GM12864 (cell line): ENCODE results near the gene SERTAD1.
A peak's percentile ranks its signal among the peaks of the same experiment; 100 is the strongest.

Experiments used
- DNase-seq: peaks from one replicate; pipeline ENCODE4 v3.0.0-alpha.2; 2011; ENCODE audit warnings: low read depth
- H3K4me3 ChIP-seq: 2 replicates; pipeline ENCODE4 v1.5.1; 2011; ENCODE audit warnings: mild to moderate bottlenecking, low read depth, low read length, control low read depth
- TF ChIP-seq, protein P1 (sequence below): IDR thresholded peaks from 2 replicates; pipeline ENCODE4 v1.5.1; 2011; ENCODE audit warnings: low read depth, mild to moderate bottlenecking, moderate library complexity, low read length, control low read depth, inconsistent platforms; ENCODE audit errors: missing control alignments

Gene SERTAD1

DNA sequence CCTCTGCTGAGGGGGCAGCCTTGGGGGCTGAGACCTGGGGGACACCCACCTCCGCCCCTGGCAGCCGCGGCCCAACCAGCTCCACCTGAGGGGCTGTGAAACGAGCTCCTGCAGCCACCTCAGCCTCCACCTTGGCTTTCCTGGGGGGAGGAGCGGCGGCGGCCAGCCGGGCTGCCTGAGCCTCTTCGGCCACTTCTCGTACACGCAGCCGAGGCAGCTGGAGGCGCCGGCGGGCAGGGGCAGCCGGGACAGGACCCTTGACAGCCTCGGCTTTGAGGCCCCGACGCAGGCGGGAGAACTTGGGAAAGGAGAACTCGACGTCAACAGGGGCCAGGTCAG lies 28.3 kb downstream of the SERTAD1 start:
- TF ChIP-seq, protein P1, sequence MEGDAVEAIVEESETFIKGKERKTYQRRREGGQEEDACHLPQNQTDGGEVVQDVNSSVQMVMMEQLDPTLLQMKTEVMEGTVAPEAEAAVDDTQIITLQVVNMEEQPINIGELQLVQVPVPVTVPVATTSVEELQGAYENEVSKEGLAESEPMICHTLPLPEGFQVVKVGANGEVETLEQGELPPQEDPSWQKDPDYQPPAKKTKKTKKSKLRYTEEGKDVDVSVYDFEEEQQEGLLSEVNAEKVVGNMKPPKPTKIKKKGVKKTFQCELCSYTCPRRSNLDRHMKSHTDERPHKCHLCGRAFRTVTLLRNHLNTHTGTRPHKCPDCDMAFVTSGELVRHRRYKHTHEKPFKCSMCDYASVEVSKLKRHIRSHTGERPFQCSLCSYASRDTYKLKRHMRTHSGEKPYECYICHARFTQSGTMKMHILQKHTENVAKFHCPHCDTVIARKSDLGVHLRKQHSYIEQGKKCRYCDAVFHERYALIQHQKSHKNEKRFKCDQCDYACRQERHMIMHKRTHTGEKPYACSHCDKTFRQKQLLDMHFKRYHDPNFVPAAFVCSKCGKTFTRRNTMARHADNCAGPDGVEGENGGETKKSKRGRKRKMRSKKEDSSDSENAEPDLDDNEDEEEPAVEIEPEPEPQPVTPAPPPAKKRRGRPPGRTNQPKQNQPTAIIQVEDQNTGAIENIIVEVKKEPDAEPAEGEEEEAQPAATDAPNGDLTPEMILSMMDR: no peak
- no peak for DNase-seq
- no peak overlapping the region for H3K4me3 ChIP-seq

DNA sequence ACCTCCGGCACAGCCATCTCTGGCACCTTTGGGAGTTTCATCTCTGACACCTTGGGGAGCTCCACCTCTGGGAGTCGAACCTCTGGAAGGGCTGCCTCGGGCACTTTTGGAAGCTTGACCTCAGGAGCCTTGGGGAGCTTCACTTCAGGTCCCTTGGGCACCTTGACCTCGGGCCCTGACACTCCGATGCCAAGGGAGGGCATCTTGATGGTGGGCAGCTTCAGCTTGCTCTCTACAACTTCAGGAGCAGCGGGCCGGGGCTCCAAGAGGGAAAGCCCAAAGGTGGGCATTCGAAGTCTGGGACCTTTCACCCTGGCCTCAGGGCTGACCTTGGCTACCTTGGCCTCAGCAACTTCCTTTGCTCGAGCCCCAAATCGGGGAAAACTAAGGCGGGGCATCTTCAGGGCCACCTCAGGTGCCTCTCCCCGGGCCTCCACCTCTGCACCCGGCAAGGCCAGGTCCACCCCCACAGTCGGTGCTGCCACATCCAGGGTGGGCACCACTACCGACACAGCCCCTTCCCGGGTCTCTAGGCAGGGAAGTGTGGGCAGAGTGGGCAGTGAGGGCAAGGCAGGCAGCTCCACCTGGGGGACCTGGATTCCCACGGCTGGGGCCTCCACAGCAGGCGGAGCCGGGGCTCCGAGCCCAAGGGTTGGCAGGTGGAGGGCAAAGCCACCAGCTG lies 28.8 kb downstream of the SERTAD1 start:
- no peak for DNase-seq
- TF ChIP-seq, protein P1: no peak
- no peak overlapping the region for H3K4me3 ChIP-seq

DNA sequence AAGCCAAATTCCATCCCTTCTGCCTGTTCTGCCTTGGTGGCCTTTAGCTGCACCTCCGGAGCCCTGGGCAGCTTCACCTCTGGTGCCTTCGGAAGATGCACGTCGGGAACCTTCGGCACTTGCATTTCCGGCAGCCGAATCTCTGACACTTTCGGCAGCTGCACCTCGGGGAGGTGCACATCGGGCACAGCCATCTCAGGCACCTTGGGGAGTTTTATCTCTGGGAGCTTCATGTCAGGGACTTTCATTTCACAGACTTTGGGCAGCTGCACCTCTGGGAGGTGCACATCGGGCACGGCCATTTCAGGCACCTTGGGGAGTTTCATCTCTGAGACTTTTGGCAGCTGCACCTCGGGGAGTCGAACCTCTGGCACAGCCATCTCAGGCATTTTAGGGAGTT lies 29.8 kb downstream of the SERTAD1 start:
- H3K4me3 ChIP-seq: no peak overlapping the region
- TF ChIP-seq, protein P1: no peak
- no peak for DNase-seq

DNA sequence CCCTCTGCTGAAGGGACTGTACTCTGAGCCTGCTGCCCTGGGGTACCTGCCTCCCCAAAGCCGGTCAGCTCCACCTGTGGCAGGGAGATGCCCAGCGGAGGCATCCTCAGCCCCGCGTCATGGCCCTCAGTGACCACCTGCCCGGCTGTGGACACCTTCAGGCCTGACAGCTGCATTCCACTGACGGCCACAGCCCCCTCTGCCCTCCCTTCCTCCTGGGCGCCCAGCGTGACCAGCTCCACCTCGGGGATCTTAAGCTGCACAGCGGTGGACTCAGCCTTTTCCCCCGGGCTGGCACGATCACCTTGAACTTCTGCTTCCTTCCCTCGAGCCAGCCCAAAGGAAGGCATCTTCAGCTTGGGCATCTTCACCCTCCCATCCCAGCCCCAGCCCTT lies 31.0 kb downstream of the SERTAD1 start:
- DNase-seq: no peak
- TF ChIP-seq, protein P1: no peak
- no peak overlapping the region for H3K4me3 ChIP-seq

DNA sequence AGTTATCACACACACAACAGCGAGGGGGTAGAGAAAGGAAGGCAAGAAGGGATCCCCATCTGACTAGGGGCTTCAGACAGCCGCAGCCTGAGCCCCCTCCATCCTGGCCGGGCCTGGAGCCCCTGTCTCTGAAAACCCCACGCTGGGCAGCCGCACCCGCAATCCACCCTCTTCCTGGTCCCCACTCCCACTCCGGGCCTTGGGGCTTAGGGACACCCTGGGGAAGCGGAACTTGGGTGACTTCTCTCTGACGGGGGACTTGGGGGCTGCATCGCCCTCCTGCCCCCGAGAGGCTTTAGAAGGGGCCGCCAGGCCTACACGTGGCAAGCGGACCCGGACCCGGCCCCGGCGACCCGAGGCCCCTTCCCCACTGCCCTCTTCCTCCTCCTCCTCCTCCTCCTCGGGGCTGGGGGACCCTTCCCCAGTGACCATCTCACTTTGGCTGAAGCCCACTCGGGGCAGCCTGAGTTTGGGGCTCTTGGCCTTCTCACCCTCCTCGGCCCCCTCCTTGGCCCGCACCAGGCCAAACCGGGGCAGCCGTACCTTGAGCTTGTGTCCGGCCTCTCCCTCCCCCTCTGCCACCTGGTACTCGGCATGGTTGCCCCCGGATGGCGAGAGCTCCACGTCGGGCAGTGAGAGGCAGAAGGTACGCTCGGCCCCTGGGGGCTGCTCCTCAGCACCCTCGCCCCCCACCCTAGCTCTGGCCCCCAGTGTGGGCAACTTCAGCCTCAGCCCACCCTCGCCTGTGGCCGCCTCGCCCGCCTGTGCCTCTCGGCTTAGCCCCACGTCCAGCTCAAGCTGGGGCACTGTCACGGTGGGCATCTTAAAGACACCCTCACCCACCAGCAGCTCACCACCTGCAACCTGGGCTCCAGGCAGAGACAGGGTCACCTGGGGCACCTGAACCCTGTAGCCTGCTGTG lies 31.6 kb downstream of the SERTAD1 start:
- TF ChIP-seq, protein P1: no peak
- DNase-seq: no peak
- H3K4me3 ChIP-seq: no peak overlapping the region

DNA sequence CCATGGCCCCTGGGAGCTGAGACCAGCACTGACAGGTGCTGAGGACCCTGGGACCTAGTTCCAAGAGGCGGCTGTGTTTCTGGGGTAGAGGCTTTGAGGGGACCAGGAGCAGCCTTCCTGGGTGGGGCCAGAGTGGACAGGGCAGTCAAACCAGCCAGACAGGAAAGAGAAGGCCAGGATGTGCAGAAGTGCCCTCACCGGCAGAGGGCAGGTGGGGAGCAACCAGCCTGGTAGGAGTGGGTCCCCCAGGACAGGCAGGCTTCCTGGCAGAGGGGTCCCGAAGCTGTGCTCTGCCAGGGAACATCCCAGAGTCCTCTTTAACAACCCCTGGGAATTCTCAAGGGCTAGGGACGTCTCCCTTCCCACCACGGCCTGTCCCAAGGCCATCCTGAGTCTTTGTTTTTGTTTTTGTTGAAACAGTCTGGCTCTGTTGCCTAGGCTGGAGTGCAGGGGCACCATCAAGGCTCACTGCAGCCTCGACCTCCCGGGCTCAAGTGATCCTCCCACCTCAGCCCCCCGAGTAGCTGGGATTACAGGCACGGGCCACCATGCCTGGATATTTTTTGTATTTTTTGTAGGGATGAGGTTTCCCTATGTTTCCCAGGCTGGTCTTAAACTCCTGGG lies 32.8 kb downstream of the SERTAD1 start:
- no peak overlapping the region for H3K4me3 ChIP-seq
- DNase-seq: no peak
- TF ChIP-seq, protein P1: peak; percentile 42
